Measurements from ENCODE around the gene SPTBN1.

DNA sequence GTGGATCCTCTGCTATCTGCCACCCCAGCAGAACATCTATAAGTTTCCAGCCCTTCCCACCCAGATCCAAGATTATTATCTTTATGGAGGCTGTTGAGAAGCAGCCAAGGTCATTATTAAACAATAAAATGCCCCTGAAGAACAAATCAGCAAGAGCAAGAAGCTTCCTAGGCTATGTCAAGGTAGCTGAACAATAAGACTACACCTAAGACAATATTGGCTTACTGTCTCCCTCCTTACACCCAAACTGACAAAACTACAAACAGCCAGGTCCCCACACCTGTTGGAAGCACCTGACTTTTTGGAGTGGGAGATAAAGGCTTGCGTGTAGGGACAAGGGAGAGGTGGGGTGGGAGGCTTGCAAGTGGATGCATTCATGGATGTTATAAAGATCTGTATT lies 128.5 kb downstream of the SPTBN1 start:
- TF ChIP-seq YY1 (IDR thresholded peaks at IDR 0.05; ENCODE audit: insufficient read depth, insufficient read length): no peak
- TF ChIP-seq ZNF274 (IDR thresholded peaks at IDR 0.05; ENCODE audit: low read depth, low read length): no peak
- no peak for TF ChIP-seq SUZ12 (IDR thresholded peaks at IDR 0.05; ENCODE audit: extremely low read depth, insufficient read depth, insufficient read length)
